Suprapubic skin (tissue), 4 donors: Measurements from ENCODE around the gene L3MBTL4. TPM values are rescaled to one million over a fixed set of nuclear protein-coding genes. Genes with fewer than 3 reads are reported as not detected.
A peak's percentile ranks its signal among the peaks of the same experiment; 100 is the strongest.

Experiments used
- DNase-seq, 2 donors: peaks; one replicate each; pipeline ENCODE4 v3.0.0-alpha.2; 2019; ENCODE audit warnings: low spot score in 2 of 2
- H3K27ac ChIP-seq: fragments of 200-600 bp; sonication (generic); one replicate; pipeline ENCODE4 v1.5.1; 2019
- H3K27me3 ChIP-seq: fragments of 200-600 bp; sonication (generic); one replicate; pipeline ENCODE4 v1.5.1; 2019
- H3K36me3 ChIP-seq: fragments of 200-600 bp; sonication (generic); one replicate; pipeline ENCODE4 v1.5.1; 2019
- H3K4me1 ChIP-seq: fragments of 200-600 bp; sonication (generic); one replicate; pipeline ENCODE4 v1.5.1; 2019
- H3K4me3 ChIP-seq: fragments of 200-600 bp; sonication (generic); one replicate; pipeline ENCODE4 v1.5.1; 2019; ENCODE audit warnings: mild to moderate bottlenecking
- H3K9me3 ChIP-seq: fragments of 200-600 bp; sonication (generic); one replicate; pipeline ENCODE4 v1.5.1; 2019
- EP300 ChIP-seq: sonication (generic); formaldehyde crosslinking; IDR thresholded peaks from one replicate; pipeline ENCODE4 v1.6.1; 2017; ENCODE audit warnings: antibody characterized with exemption
- POLR2A ChIP-seq, 2 donors: fragments of 450-650 bp; IDR thresholded peaks; one replicate each; pipeline ENCODE4 v1.6.1; 2017; ENCODE audit warnings: antibody characterized with exemption in 2 of 2, mild to moderate bottlenecking in 2 of 2, moderate library complexity in 2 of 2
- POLR2AphosphoS5 ChIP-seq, 3 donors: sonication (generic); formaldehyde crosslinking; IDR thresholded peaks; one replicate each; pipeline ENCODE4 v1.6.1; 2017; ENCODE audit warnings: antibody characterized with exemption in 3 of 3
- WGBS: methylation state at CpG from one replicate; pipeline ENCODE4 v1.1.5; 2018; 5-methylcytosine and 5-hydroxymethylcytosine counted together
- total RNA-seq, 4 donors: library from RNA; depleted of rRNA; stranded (reverse); fragments of >200 nt; gene quantifications; one replicate each; pipeline ENCODE4 v1.1.0, GENCODE V29; 2016
- TF ChIP-seq, protein P1 (sequence below), 2 donors: fragments of 200-600 bp in 1 of 2; fragments of 450-650 bp in 1 of 2; sonication (generic) in 1 of 2; IDR thresholded peaks; one replicate each; pipeline ENCODE4 v1.5.1; 2016 to 2019; ENCODE audit warnings: antibody characterized with exemption in 2 of 2, mild to moderate bottlenecking in 1 of 2, moderate library complexity in 1 of 2

Gene L3MBTL4
- total RNA-seq, 4 donors from 2014 or later, result 11.9 to 29.9 (median 14.4) TPM

DNA sequence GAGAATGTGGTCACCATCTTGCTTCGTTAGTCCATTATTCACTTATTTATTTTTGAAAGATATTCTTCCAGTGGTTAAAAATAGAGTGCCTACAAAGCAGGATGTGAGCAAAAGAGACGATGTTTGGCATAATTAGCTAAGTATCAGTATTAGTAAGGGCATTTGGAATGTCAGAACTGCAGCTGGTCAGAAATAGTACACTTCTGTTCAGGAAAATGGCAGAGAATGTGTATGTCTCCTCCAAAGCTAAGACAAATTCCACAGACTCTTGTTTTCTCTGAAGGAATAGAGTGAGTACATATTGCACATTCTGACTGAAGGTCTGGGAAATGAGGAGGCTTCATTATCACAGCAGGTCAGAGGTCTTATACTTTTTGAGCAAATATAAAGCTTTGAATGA lies 209.0 kb downstream of the L3MBTL4 start:
- no peak for DNase-seq
- 38% methylated on average over 2 of the region's 2 CpGs for WGBS
- Histone ChIP-seq H3K27me3 (no peaks in the 10 kb centered on the region), H3K36me3 (no peaks in the 10 kb centered on the region), H3K4me3 (no peak overlapping the region), H3K9me3 (no peaks in the 10 kb centered on the region), H3K4me1 (peaks cover 21% of the 10 kb centered on the region), H3K27ac (no peak overlapping the region)
- TF ChIP-seq EP300 (no peak), POLR2AphosphoS5 (IDR thresholded peaks at IDR 0.05) (no peak)
- TF ChIP-seq, protein P1, sequence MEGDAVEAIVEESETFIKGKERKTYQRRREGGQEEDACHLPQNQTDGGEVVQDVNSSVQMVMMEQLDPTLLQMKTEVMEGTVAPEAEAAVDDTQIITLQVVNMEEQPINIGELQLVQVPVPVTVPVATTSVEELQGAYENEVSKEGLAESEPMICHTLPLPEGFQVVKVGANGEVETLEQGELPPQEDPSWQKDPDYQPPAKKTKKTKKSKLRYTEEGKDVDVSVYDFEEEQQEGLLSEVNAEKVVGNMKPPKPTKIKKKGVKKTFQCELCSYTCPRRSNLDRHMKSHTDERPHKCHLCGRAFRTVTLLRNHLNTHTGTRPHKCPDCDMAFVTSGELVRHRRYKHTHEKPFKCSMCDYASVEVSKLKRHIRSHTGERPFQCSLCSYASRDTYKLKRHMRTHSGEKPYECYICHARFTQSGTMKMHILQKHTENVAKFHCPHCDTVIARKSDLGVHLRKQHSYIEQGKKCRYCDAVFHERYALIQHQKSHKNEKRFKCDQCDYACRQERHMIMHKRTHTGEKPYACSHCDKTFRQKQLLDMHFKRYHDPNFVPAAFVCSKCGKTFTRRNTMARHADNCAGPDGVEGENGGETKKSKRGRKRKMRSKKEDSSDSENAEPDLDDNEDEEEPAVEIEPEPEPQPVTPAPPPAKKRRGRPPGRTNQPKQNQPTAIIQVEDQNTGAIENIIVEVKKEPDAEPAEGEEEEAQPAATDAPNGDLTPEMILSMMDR (IDR thresholded peaks at IDR 0.05), result no peak

DNA sequence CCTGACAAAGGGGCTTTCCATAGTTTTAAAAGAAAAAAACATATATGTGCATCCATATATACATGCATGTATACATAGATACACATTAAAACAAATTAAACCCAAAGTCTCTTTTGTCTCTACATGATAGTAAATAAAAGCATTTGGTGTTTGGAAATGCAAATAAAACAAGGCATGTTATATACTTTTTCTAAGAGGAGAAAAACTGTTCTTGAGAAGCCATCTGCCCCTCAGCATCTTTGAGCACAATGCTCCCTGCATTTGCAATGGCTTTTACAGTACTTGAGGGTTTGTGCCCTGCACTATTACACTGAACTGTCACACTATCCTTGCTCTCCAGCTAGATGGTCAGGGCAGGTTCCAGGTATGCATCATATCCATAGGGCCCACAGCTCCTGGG lies 210.2 kb downstream of the L3MBTL4 start:
- DNase-seq, result no peak
- no peaks in the 10 kb centered on the region for H3K9me3 ChIP-seq
- H3K4me1 ChIP-seq, result peaks cover 21% of the 10 kb centered on the region
- TF ChIP-seq POLR2AphosphoS5 (IDR thresholded peaks at IDR 0.05), result no peak
- no peak for TF ChIP-seq EP300
- no peak for TF ChIP-seq POLR2A (IDR thresholded peaks at IDR 0.05)
- TF ChIP-seq, protein P1 (IDR thresholded peaks at IDR 0.05), result no peak
- no peaks in the 10 kb centered on the region for H3K27me3 ChIP-seq
- H3K36me3 ChIP-seq, result no peaks in the 10 kb centered on the region
- no peak overlapping the region for H3K27ac ChIP-seq
- H3K4me3 ChIP-seq, result no peak overlapping the region

DNA sequence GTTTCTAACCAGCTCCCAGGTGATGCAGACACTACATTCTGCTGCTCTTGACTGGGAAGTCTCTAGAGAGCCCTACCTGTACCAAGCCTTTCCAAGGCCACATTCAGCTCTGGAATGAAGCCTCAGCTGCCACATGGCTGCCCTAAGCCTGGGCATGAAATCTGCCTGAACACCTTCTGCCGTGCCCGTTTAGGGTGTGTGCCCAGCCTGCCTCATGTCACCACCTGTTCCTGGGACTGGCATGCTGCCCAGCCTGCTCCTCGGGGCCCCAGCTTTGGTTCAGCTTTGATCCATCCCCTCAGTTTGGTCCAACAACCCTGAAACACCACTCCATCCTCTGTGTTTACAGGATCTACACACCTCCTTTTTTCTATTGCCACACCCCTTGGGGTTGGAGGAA lies 210.9 kb downstream of the L3MBTL4 start:
- peak overlapping the region; percentile 26 for H3K27ac ChIP-seq
- H3K4me1 ChIP-seq, result peaks cover 21% of the 10 kb centered on the region
- no peaks in the 10 kb centered on the region for H3K9me3 ChIP-seq
- no peak overlapping the region for H3K4me3 ChIP-seq
- H3K27me3 ChIP-seq, result no peaks in the 10 kb centered on the region
- H3K36me3 ChIP-seq, result no peaks in the 10 kb centered on the region
- 57% methylated on average over 3 of the region's 3 CpGs for WGBS
- DNase-seq, result peak; percentile 68 to 78
- TF ChIP-seq POLR2AphosphoS5 (IDR thresholded peaks at IDR 0.05) (peak in 1 of 3 donors; percentile 12), EP300 (no peak)

DNA sequence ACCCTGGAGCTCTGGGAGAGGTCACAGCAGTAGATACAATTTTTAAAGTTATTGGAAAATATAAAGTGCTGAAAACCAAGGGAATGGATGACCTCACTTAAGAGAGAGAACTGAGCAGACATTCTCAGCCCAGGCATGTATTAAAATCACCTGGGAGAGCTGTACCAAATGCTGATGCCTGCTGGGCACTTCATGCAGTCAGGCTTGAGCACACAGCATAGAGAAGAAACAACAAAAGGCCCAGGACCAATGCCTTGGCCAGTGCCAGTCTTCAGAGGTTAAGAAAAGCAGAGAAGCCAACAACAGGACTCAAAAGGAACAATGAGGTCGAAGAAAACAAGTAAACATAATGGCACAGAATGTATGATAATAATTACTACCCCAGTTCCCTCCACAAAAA lies 211.8 kb downstream of the L3MBTL4 start:
- Histone ChIP-seq H3K27ac (peak overlapping the region; percentile 26), H3K27me3 (no peaks in the 10 kb centered on the region), H3K4me3 (no peak overlapping the region), H3K36me3 (no peaks in the 10 kb centered on the region), H3K4me1 (peaks cover 21% of the 10 kb centered on the region), H3K9me3 (no peaks in the 10 kb centered on the region)
- TF ChIP-seq, protein P1 (IDR thresholded peaks at IDR 0.05), result no peak
- TF ChIP-seq EP300 (no peak), POLR2AphosphoS5 (IDR thresholded peaks at IDR 0.05) (no peak), POLR2A (IDR thresholded peaks at IDR 0.05) (no peak)
- WGBS, result 50% methylated on average over 1 of the region's 1 CpG
- no peak for DNase-seq

DNA sequence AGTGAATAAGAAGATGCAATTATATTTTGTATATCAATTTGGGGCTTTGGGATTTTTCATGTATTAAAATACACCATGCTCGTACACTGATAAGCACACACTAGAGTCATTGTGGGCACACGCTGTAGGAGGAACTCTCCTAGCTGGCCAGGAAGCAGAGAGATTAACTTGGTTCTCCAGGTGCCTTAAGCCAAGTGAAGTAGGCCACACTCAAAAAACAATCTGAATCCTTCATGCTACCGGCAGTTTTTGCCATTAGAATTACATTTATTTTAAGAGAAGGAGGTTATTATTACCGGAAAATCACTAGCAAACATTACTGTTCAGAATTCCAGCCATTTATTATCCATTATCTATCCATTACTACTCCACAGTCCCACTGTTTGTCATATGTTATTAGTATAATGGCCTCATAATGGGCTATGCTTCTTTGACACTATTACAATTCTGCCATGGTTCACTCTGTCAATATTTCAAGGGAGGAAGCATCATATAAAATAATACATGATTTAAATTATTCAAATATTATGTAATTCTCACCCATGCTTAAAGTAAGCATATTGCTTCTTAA lies 214.4 kb downstream of the L3MBTL4 start:
- DNase-seq, result no peak
- Histone ChIP-seq H3K4me3 (no peak overlapping the region), H3K4me1 (peaks cover 14% of the 10 kb centered on the region), H3K36me3 (no peaks in the 10 kb centered on the region), H3K9me3 (no peaks in the 10 kb centered on the region), H3K27me3 (no peaks in the 10 kb centered on the region), H3K27ac (no peak overlapping the region)
- TF ChIP-seq, protein P1 (IDR thresholded peaks at IDR 0.05), result no peak
- TF ChIP-seq EP300, result no peak
- 77% methylated on average over 4 of the region's 4 CpGs for WGBS

DNA sequence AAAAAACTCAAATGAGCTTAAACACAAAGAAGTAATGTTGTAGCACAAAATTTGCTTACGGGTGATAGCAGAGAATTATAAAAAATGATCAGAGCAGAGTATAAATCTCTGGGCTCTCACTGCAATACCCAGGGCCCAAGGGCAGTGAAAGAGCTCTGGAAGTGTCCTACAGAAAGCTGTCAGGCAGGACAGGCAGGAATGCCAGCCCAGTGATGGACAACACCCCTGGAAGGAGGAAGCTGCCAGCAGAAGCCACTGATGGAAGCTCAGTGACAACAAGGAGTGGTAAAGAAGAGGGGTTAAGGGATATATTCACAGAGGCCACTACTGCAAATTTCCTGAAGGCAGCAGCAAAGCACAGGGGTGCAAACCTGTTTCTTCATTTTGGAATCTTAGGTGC lies 214.9 kb downstream of the L3MBTL4 start:
- H3K4me1 ChIP-seq, result peaks cover 18% of the 10 kb centered on the region
- WGBS, result 69% methylated on average over 1 of the region's 1 CpG
- H3K27ac ChIP-seq, result no peak overlapping the region
- no peak for DNase-seq
- no peaks in the 10 kb centered on the region for H3K27me3 ChIP-seq
- no peaks in the 10 kb centered on the region for H3K36me3 ChIP-seq
- no peak for TF ChIP-seq POLR2AphosphoS5 (IDR thresholded peaks at IDR 0.05)
- no peak for TF ChIP-seq POLR2A (IDR thresholded peaks at IDR 0.05)
- TF ChIP-seq EP300, result no peak
- TF ChIP-seq, protein P1 (IDR thresholded peaks at IDR 0.05), result no peak
- no peaks in the 10 kb centered on the region for H3K9me3 ChIP-seq
- no peak overlapping the region for H3K4me3 ChIP-seq
